B cell (primary cell): ENCODE measurements around the gene APOC3.

Experiments used
- EZH2 ChIP-seq: IDR thresholded peaks from 2 replicates; pipeline ENCODE4 v1.6.1; 2012; ENCODE audit warnings: borderline replicate concordance, low read depth, mild to moderate bottlenecking, moderate library complexity, low read length; ENCODE audit not compliant: insufficient read depth, poor library complexity, severe bottlenecking
- TF ChIP-seq, protein P1 (sequence below): fragments of 200-600 bp; IDR thresholded peaks from one replicate; pipeline ENCODE4 v1.8.0; 2022; ENCODE audit warnings: antibody characterized with exemption, mild to moderate bottlenecking

DNA sequence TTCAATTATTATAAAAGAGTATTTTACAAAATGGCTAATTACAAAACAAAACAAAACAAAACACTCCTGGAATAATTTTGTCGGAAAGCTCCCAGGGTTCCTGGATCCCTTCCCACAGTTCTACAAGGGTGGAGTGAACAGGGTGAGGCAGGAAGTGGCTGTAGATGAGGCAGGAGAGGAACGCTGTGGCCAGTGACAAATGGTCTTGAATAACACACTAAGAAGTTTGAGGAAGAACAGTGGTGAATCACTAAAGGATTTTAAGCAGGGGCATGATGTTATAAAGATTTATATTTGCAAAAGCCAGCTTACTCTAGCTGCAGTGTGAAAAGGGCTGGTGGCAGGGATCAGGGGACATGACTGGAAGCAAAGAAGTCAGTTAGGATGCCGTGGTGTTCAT lies 41.5 kb downstream of the APOC3 start:
- no peak for TF ChIP-seq EZH2
- TF ChIP-seq, protein P1, sequence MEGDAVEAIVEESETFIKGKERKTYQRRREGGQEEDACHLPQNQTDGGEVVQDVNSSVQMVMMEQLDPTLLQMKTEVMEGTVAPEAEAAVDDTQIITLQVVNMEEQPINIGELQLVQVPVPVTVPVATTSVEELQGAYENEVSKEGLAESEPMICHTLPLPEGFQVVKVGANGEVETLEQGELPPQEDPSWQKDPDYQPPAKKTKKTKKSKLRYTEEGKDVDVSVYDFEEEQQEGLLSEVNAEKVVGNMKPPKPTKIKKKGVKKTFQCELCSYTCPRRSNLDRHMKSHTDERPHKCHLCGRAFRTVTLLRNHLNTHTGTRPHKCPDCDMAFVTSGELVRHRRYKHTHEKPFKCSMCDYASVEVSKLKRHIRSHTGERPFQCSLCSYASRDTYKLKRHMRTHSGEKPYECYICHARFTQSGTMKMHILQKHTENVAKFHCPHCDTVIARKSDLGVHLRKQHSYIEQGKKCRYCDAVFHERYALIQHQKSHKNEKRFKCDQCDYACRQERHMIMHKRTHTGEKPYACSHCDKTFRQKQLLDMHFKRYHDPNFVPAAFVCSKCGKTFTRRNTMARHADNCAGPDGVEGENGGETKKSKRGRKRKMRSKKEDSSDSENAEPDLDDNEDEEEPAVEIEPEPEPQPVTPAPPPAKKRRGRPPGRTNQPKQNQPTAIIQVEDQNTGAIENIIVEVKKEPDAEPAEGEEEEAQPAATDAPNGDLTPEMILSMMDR = no peak
